B cell (primary cell): Measurements from ENCODE around the gene RAPGEF5. TPM values are rescaled to one million over a fixed set of nuclear protein-coding genes. Genes with fewer than 3 reads are reported as not detected.

Experiments
- ATAC-seq: fragments of 200-7000 bp; cut with Tn5 transposase; one replicate; pipeline ENCODE4 v1.10.0; 2021; ENCODE audit warnings: low read depth, mild to moderate bottlenecking, moderate number of reproducible peaks, moderate library complexity
- CTCF ChIA-PET: fragments of 350-600 bp; sonication (Branson Sonifier 250); formaldehyde crosslinking; loops from one replicate; lab custom pipeline; 2021; ENCODE audit warnings: antibody characterized with exemption, inconsistent platforms; lab: Charles Lee
- POLR2A ChIA-PET: fragments of 350-600 bp; sonication (Branson Sonifier 250); formaldehyde crosslinking; loops from one replicate; lab custom pipeline; 2021; ENCODE audit warnings: antibody characterized with exemption; lab: Charles Lee
- DNase-seq: peaks from one replicate; pipeline ENCODE4 v3.0.0; 2013
- H2AFZ ChIP-seq: 2 replicates; pipeline ENCODE4 v1.6.1; 2012; ENCODE audit warnings: mild to moderate bottlenecking, low read depth, low read length; ENCODE audit not compliant: insufficient read depth, poor library complexity, severe bottlenecking
- H3K27ac ChIP-seq, 2 donors: 1 replicate in 1 of 2; 2 replicates in 1 of 2; pipeline ENCODE4 v1.5.1; 2012 to 2013; ENCODE audit warnings: low read length in 2 of 2, mild to moderate bottlenecking in 2 of 2, moderate library complexity in 1 of 2
- H3K27me3 ChIP-seq, 4 experiments: fragments of 200-600 bp in 1 of 4; sonication (generic) in 1 of 4; replicated peaks in 1 of 4; 1 replicate in 2 of 4; 2 replicates in 2 of 4; pipeline versions ENCODE4 v1.6.1 to v1.7.0; 2013 to 2016; ENCODE audit warnings: low read length in 3 of 4, mild to moderate bottlenecking in 2 of 4, mixed read lengths in 1 of 4, moderate library complexity in 1 of 4; ENCODE audit not compliant: insufficient read depth in 4 of 4, control insufficient read depth in 3 of 4; ENCODE audit errors: control extremely low read depth in 1 of 4
- H3K36me3 ChIP-seq, 2 experiments: replicated peaks in 1 of 2; 1 replicate in 1 of 2; 2 replicates in 1 of 2; pipeline versions ENCODE4 v1.6.1 to v1.7.1; 2013; ENCODE audit warnings: low read length in 1 of 2; ENCODE audit not compliant: insufficient read depth in 2 of 2, control insufficient read depth in 1 of 2; ENCODE audit errors: control extremely low read depth in 1 of 2, extremely low read depth in 1 of 2
- H3K4me1 ChIP-seq, 2 donors: fragments of 200-600 bp in 1 of 2; sonication (generic) in 1 of 2; 1 replicate in 1 of 2; 2 replicates in 1 of 2; pipeline versions ENCODE4 v1.5.1 to v1.6.1; 2013 to 2017; ENCODE audit warnings: low read length in 2 of 2; ENCODE audit not compliant: control insufficient read depth in 2 of 2, insufficient read depth in 2 of 2
- H3K4me2 ChIP-seq: replicated peaks from 2 replicates; pipeline ENCODE3; 2012; ENCODE audit warnings: mild to moderate bottlenecking, low read depth, low read length; ENCODE audit not compliant: poor library complexity, severe bottlenecking
- H3K4me3 ChIP-seq, 5 experiments: fragments of 200-600 bp in 1 of 5; sonication (generic) in 1 of 5; 1 replicate in 3 of 5; 2 replicates in 2 of 5; pipeline versions ENCODE4 v1.5.1 to v1.7.0; 2011 to 2016; ENCODE audit warnings: low read length in 4 of 5, mild to moderate bottlenecking in 4 of 5, low read depth in 2 of 5, control low read depth in 1 of 5, moderate library complexity in 1 of 5; ENCODE audit not compliant: insufficient read depth in 1 of 5; ENCODE audit errors: control extremely low read depth in 1 of 5, extremely low read depth in 1 of 5
- H3K79me2 ChIP-seq: fragments of 200-600 bp; sonication (generic); one replicate; pipeline ENCODE4 v1.6.0; 2016; ENCODE audit warnings: low read length; ENCODE audit not compliant: control insufficient read depth, insufficient read depth
- H3K9ac ChIP-seq: fragments of 200-600 bp; sonication (generic); 2 replicates; pipeline ENCODE4 v1.6.1; 2017; ENCODE audit warnings: mild to moderate bottlenecking, low read length, moderate library complexity
- H3K9me3 ChIP-seq, 3 donors: one replicate each; pipeline versions ENCODE4 v1.6.1 to v1.7.1; 2013; ENCODE audit warnings: low read length in 2 of 3; ENCODE audit not compliant: control insufficient read depth in 2 of 3, insufficient read depth in 1 of 3; ENCODE audit errors: control extremely low read depth in 1 of 3
- H4K20me1 ChIP-seq: 2 replicates; pipeline ENCODE4 v1.6.0; 2012; ENCODE audit warnings: mild to moderate bottlenecking, low read length; ENCODE audit not compliant: insufficient read depth, control insufficient read depth, poor library complexity, severe bottlenecking
- H3K27ac Mint-ChIP-seq: one replicate; pipeline ENCODE4 v1.8.0; 2021; ENCODE audit warnings: mixed read lengths
- H3K27me3 Mint-ChIP-seq: one replicate; pipeline ENCODE4 v1.8.0; 2021; ENCODE audit warnings: mixed read lengths
- H3K4me1 Mint-ChIP-seq: one replicate; pipeline ENCODE4 v1.8.0; 2021; ENCODE audit warnings: mixed read lengths
- H3K4me3 Mint-ChIP-seq: one replicate; pipeline ENCODE4 v1.8.0; 2021; ENCODE audit warnings: mixed read lengths
- H3K9me3 Mint-ChIP-seq: one replicate; pipeline ENCODE4 v1.8.0; 2022; ENCODE audit warnings: mixed read lengths; ENCODE audit not compliant: insufficient read depth
- EZH2 ChIP-seq: IDR thresholded peaks from 2 replicates; pipeline ENCODE4 v1.6.1; 2012; ENCODE audit warnings: borderline replicate concordance, low read depth, mild to moderate bottlenecking, moderate library complexity, low read length; ENCODE audit not compliant: insufficient read depth, poor library complexity, severe bottlenecking
- WGBS: methylation state at CpG from one replicate; pipeline ENCODE4 v1.1.5; 2013; ENCODE audit warnings: missing lambda C conversion rate; ENCODE audit not compliant: insufficient coverage; 5-methylcytosine and 5-hydroxymethylcytosine counted together
- intact Hi-C: fragments of 100-400 bp; cut with micrococcal nuclease; formaldehyde crosslinking; loops from one replicate; pipeline ENCODE4 v1.10.0; 2022
- polyA plus RNA-seq: library from polyadenylated mRNA; depleted of rRNA; stranded (reverse); fragments of >200 nt; gene quantifications from 2 replicates; pipeline ENCODE4 v1.2.3, GENCODE V29; 2012
- total RNA-seq, 2 donors: library from RNA; stranded (reverse); fragments of 120-200 nt in 1 of 2; gene quantifications; 1 replicate in 1 of 2; 2 replicates in 1 of 2; pipeline versions ENCODE4 v1.2.3 to v1.2.4, GENCODE V29; 2013 to 2022
- TF ChIP-seq, protein P1 (sequence below): fragments of 200-600 bp; IDR thresholded peaks from one replicate; pipeline ENCODE4 v1.8.0; 2022; ENCODE audit warnings: antibody characterized with exemption, mild to moderate bottlenecking

The RAPGEF5 gene
- total and polyA plus RNA-seq, 2 donors (not counting 1 experiment from before 2014, with no cell fraction given) = 1.5 to 37.6 TPM

DNA sequence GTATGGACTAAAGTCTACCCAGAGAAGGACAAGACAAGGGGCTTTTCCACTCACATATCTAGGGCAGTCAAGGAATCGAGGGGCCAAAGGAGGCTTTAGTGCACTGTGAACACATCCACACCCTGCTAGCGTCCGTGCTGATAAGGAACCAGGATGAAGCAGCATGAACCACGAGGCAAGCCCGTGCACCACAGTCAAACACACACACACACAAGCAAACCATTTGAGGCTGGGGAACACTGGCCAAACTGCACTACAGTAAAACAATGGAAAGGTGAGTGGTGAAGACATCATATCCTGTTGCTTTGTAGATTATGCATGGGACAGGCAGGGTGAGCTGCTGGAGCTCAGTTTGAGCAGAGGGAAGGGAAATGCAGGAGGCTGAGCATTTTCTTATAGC is 233.8 kb downstream of the RAPGEF5 start:
- TF ChIP-seq, protein P1, sequence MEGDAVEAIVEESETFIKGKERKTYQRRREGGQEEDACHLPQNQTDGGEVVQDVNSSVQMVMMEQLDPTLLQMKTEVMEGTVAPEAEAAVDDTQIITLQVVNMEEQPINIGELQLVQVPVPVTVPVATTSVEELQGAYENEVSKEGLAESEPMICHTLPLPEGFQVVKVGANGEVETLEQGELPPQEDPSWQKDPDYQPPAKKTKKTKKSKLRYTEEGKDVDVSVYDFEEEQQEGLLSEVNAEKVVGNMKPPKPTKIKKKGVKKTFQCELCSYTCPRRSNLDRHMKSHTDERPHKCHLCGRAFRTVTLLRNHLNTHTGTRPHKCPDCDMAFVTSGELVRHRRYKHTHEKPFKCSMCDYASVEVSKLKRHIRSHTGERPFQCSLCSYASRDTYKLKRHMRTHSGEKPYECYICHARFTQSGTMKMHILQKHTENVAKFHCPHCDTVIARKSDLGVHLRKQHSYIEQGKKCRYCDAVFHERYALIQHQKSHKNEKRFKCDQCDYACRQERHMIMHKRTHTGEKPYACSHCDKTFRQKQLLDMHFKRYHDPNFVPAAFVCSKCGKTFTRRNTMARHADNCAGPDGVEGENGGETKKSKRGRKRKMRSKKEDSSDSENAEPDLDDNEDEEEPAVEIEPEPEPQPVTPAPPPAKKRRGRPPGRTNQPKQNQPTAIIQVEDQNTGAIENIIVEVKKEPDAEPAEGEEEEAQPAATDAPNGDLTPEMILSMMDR = no peak
- CTCF ChIA-PET = interaction anchor here (5.0 kb wide), 1 partner anchor 13 kb away, joined by 19 read pairs; no protein-coding TSS in a partner anchor
- intact Hi-C loops = no loop called here
- H3K27ac ChIP-seq = no peak overlapping the region
- no peak overlapping the region for H3K27ac Mint-ChIP-seq
- H2AFZ ChIP-seq = no peak overlapping the region
- POLR2A ChIA-PET = no interaction called here
- H3K27me3 ChIP-seq = no peaks in the 10 kb centered on the region
- H4K20me1 ChIP-seq = no peaks in the 10 kb centered on the region
- no peaks in the 10 kb centered on the region for H3K27me3 Mint-ChIP-seq
- peaks cover 0 to 4% of the 10 kb centered on the region in 2 experiments for H3K36me3 ChIP-seq
- H3K9ac ChIP-seq = no peak overlapping the region
- H3K9me3 ChIP-seq = no peaks in the 10 kb centered on the region
- no CpG with 5 or more reads among the region's 5 CpGs for WGBS
- H3K4me1 ChIP-seq = peaks cover 3 to 9% of the 10 kb centered on the region in 2 donors
- ATAC-seq (no peak), DNase-seq (no peak)
- H3K4me1 Mint-ChIP-seq = peaks cover 8% of the 10 kb centered on the region
- no peak overlapping the region for H3K4me3 Mint-ChIP-seq
- H3K4me3 ChIP-seq = no peak overlapping the region
- H3K4me2 ChIP-seq = no peak overlapping the region
- no peaks in the 10 kb centered on the region for H3K79me2 ChIP-seq
- H3K9me3 Mint-ChIP-seq = no peaks in the 10 kb centered on the region

DNA sequence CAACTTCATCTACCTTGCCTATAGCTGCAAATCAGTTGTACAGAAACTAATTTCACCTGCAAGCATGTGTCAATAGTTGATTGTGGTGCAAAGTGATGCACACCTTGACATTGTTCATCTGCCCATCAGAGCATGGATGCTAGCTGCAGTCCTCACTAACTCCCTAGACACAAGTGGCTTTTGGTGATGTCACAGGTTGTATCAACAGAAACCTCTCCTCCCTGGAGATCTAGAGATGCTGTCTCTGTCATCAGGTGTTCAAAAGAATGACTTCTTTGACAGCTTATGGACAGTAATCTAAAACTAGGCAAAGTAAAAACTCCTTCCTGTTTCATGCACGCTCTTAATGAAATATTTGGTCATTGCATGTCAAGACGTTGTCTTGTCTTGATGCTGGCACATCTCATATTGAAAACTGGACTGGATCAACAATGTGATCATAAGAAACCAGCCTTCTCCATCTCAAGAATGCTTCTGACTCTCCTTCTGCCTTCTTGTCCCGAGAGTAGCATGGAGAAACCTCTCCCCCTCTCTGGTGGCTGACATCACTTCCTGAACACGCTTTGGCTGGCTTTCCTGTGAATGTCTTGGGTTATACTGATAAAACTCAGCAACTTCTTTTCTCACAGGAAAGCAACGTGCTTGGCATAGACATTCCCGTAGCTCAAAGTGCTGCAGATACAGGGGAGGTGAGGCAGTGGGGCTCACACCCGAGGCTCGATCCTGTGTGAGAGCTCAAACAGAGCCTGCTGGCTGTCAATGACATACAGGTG is 235.1 kb downstream of the RAPGEF5 start:
- Histone ChIP-seq H3K27me3 (no peaks in the 10 kb centered on the region), H2AFZ (peak overlapping the region; percentile 58), H3K4me2 (peak overlapping the region; percentile 51), H3K9ac (peak overlapping the region; percentile 40), H3K36me3 (no peaks in the 10 kb centered on the region), H3K4me3 (peak overlapping the region in 1 of 5 experiments; percentile 22), H3K4me1 (peaks cover 3 to 9% of the 10 kb centered on the region in 2 donors), H3K9me3 (no peaks in the 10 kb centered on the region), H4K20me1 (no peaks in the 10 kb centered on the region), H3K27ac (no peak overlapping the region), H3K79me2 (no peaks in the 10 kb centered on the region)
- DNase-seq (no peak), ATAC-seq (peak; percentile 51)
- Mint-ChIP-seq H3K9me3 (no peaks in the 10 kb centered on the region), H3K27me3 (no peaks in the 10 kb centered on the region), H3K27ac (no peak overlapping the region), H3K4me3 (peak overlapping the region; percentile 21), H3K4me1 (peaks cover 8% of the 10 kb centered on the region)
- ChIA-PET CTCF (interaction anchor here (0.6 to 5.0 kb wide), 5 partner anchors 12 to 363 kb away, joined by 3 to 19 read pairs (median 3); no protein-coding TSS in a partner anchor), POLR2A (no interaction called here)
- intact Hi-C loops = no loop called here
- TF ChIP-seq, protein P1 = no peak
- no peak for TF ChIP-seq EZH2
- WGBS = 9% methylated on average over 4 of the region's 8 CpGs
